OCI-LY7 (cell line): ENCODE data around the gene SPACDR. TPM values are rescaled to one million over a fixed set of nuclear protein-coding genes. Genes with fewer than 3 reads are reported as not detected.

Experiments
- BruUV-seq: library from RNA; stranded (reverse); fragments of 400-500 nt; replicated peaks from 2 replicates; lab custom pipeline; 2021; lab: Mats Ljungman, UMichigan
- CTCF ChIA-PET: fragments of 300-600 bp; sonication (Branson Sonifier 250); formaldehyde crosslinking; loops from one replicate; lab custom pipeline; 2022; ENCODE audit warnings: antibody characterized with exemption; ENCODE audit not compliant: unreplicated experiment; lab: Charles Lee
- POLR2A ChIA-PET: fragments of 300-600 bp; sonication (Branson Sonifier 250); formaldehyde crosslinking; loops from one replicate; lab custom pipeline; 2022; ENCODE audit warnings: antibody characterized with exemption; lab: Charles Lee
- DNase-seq: peaks from one replicate; pipeline ENCODE4 v3.0.0-alpha.2; 2015; ENCODE audit warnings: low spot score
- H2AFZ ChIP-seq: fragments of 200-600 bp; sonication (generic), shearing (Covaris generic); 2 replicates; pipeline ENCODE4 v1.6.1; 2014; ENCODE audit warnings: mild to moderate bottlenecking, antibody characterized with exemption, low read length, moderate library complexity
- H3K27ac ChIP-seq: fragments of 200-600 bp; sonication (generic); 2 replicates; pipeline ENCODE4 v1.5.1; 2014; ENCODE audit warnings: mixed run types, low read depth, mild to moderate bottlenecking, moderate library complexity, low read length, inconsistent platforms; ENCODE audit not compliant: poor library complexity, severe bottlenecking
- H3K36me3 ChIP-seq: fragments of 200-600 bp; sonication (generic); 2 replicates; pipeline ENCODE4 v1.6.1; 2014; ENCODE audit warnings: mild to moderate bottlenecking, antibody characterized with exemption, low read length, moderate library complexity, mixed read lengths; ENCODE audit not compliant: insufficient read depth
- H3K4me1 ChIP-seq: fragments of 200-600 bp; sonication (generic); 2 replicates; pipeline ENCODE4 v1.5.1; 2014; ENCODE audit warnings: mild to moderate bottlenecking, low read length; ENCODE audit not compliant: insufficient read depth, poor library complexity, severe bottlenecking
- H3K4me2 ChIP-seq: fragments of 200-600 bp; sonication (generic); 2 replicates; pipeline ENCODE4 v1.6.1; 2014; ENCODE audit warnings: mild to moderate bottlenecking, low read length
- H3K4me3 ChIP-seq: fragments of 200-600 bp; sonication (generic); 2 replicates; pipeline ENCODE4 v1.5.1; 2014; ENCODE audit warnings: mild to moderate bottlenecking, low read depth, low read length; ENCODE audit not compliant: poor library complexity, severe bottlenecking
- H3K79me2 ChIP-seq: fragments of 200-600 bp; sonication (generic); 2 replicates; pipeline ENCODE4 v1.6.1; 2016; ENCODE audit warnings: low read depth, mild to moderate bottlenecking, low read length, moderate library complexity, mixed read lengths; ENCODE audit not compliant: insufficient read depth
- H3K9me2 ChIP-seq: fragments of 200-600 bp; sonication (generic); 2 replicates; pipeline ENCODE4 v1.6.1; 2016; ENCODE audit warnings: mild to moderate bottlenecking, low read length, mixed read lengths; ENCODE audit not compliant: insufficient read depth
- H3K9me3 ChIP-seq: fragments of 200-600 bp; sonication (generic); 2 replicates; pipeline ENCODE4 v1.6.1; 2014; ENCODE audit warnings: mild to moderate bottlenecking, mixed run types, low read length, mixed read lengths
- H4K20me1 ChIP-seq: fragments of 200-600 bp; sonication (generic); 2 replicates; pipeline ENCODE4 v1.6.1; 2014; ENCODE audit warnings: mild to moderate bottlenecking, antibody characterized with exemption, low read length, moderate library complexity, mixed read lengths; ENCODE audit not compliant: insufficient read depth
- CTCF ChIP-seq: fragments of 200-600 bp; sonication (generic); conservative IDR thresholded peaks from 2 replicates; pipeline ENCODE4 v1.5.1; 2014; ENCODE audit warnings: mild to moderate bottlenecking, antibody characterized with exemption, low read length, moderate library complexity, mixed read lengths
- EZH2phosphoT487 ChIP-seq: fragments of 200-600 bp; sonication (generic); IDR thresholded peaks from 2 replicates; pipeline ENCODE4 v1.6.1; 2018; ENCODE audit warnings: low read depth, borderline replicate concordance, mild to moderate bottlenecking, mixed run types, antibody characterized with exemption, low read length, moderate library complexity, mixed read lengths
- intact Hi-C: fragments of 100-400 bp; cut with micrococcal nuclease; formaldehyde crosslinking; loops from one replicate; pipeline ENCODE4 v1.10.0; 2022; ENCODE audit not compliant: unreplicated experiment
- total RNA-seq, 2 experiments: library from RNA; depleted of rRNA in 1 of 2; stranded (reverse); fragments of >200 nt in 1 of 2; shearing (Covaris generic) in 1 of 2; gene quantifications; 2 replicates each; pipeline ENCODE4 v1.2.3, GENCODE V29; 2014 to 2022

Gene SPACDR
- total RNA-seq, 2 experiments from 2014 or later, result 1.6 to 2.4 TPM

DNA sequence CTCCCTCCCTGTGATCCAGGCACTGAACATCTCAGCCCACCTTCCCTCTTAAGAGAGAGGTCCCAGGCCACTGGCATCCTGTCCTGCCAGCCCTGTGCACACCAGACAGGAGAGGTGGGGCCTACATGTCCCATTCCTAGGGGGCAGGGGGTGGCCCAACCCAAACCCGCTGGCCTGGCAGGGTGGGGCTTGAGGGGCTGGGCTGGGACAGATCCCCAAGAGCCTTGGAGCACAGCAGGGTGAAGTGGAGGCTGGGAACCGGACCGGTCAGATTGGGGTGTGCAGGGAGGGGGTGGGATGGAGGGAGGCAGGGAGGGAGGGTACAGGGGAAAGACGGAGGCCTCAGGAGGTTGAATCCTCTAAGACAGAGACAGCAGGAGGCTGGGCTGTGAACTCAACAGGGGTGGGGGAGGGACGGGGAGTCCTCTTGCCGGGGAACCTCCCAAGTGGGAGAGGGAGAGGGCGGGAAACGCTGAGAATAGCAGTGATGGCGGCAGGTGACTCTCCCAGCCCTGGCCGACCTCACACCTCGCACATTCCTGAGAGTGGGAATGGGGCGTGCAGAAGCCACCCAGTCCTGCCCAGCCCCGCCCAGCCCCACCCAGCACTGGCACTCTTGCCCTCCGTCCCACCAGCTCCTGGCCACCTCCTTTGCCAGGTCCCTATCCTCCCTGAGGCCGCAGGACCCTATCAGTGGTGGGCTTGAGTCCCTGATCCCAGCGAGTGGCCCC lies 8.2 kb upstream of the SPACDR start:
- CTCF ChIA-PET, result no interaction called here
- Histone ChIP-seq H3K4me3 (no peak overlapping the region), H4K20me1 (peaks cover 6% of the 10 kb centered on the region; the same call in 1 of the 2 replicates), H3K27ac (no peak overlapping the region), H3K4me1 (peaks cover 33% of the 10 kb centered on the region), H3K9me3 (no peaks in the 10 kb centered on the region), H3K36me3 (peaks cover 61% of the 10 kb centered on the region), H3K9me2 (no peaks in the 10 kb centered on the region), H3K4me2 (no peak overlapping the region), H2AFZ (no peak overlapping the region), H3K79me2 (peaks cover 20% of the 10 kb centered on the region; the same call in 1 of the 2 replicates)
- BruUV-seq, result no TSS peak
- TF ChIP-seq EZH2phosphoT487 (no peak), CTCF (no peak)
- no peak for DNase-seq
- intact Hi-C loops, result loop anchor here (10.0 kb wide), 1 partner anchor 203 kb away; the partner anchor contains the start of gene GNB2
- POLR2A ChIA-PET, result no interaction called here

- TF ChIP-seq EZH2phosphoT487 (no peak), CTCF (no peak)
- peaks cover 56% of the 10 kb centered on the region for H3K36me3 ChIP-seq
- no peaks in the 10 kb centered on the region for H3K9me3 ChIP-seq
- no peaks in the 10 kb centered on the region for H4K20me1 ChIP-seq
- no TSS peak for BruUV-seq
- H3K4me3 ChIP-seq, result no peak overlapping the region
- POLR2A ChIA-PET, result interaction anchor here (0.9 kb wide), 1 partner anchor 10 kb away, joined by 3 read pairs; no protein-coding TSS in a partner anchor
- CTCF ChIA-PET, result no interaction called here
- H3K27ac ChIP-seq, result no peak overlapping the region
- intact Hi-C loops, result loop anchor here (10.0 kb wide), 1 partner anchor 204 kb away; the partner anchor contains the start of gene GNB2
- no peak overlapping the region for H3K4me2 ChIP-seq
- H2AFZ ChIP-seq, result no peak overlapping the region
- peaks cover 20% of the 10 kb centered on the region for H3K4me1 ChIP-seq
- H3K79me2 ChIP-seq, result peaks cover 7% of the 10 kb centered on the region; the same call in 1 of the 2 replicates
- H3K9me2 ChIP-seq, result no peaks in the 10 kb centered on the region
- no peak for DNase-seq
These were observed 7.0 kb upstream of the SPACDR start for GRCh38 chr7:100471021-100471420.
